ENCODE results near the gene TIMELESS.
"Not testable (repeated sequence)": the region's sequence is repeated elsewhere in the genome, so short reads cannot be mapped to it uniquely, and the experiment has no call there.

Gene TIMELESS

GRCh38 chr12:56468216-56469006 lies 19.2 kb upstream of the TIMELESS start, which contains the start of gene SPRYD4:
Gene SPRYD4, plus strand, starts transcription at chr12:56468578. Its CDS starts 14 bp downstream, at chr12:56468592.
- peak; percentile 94 for DNase-seq

DNA sequence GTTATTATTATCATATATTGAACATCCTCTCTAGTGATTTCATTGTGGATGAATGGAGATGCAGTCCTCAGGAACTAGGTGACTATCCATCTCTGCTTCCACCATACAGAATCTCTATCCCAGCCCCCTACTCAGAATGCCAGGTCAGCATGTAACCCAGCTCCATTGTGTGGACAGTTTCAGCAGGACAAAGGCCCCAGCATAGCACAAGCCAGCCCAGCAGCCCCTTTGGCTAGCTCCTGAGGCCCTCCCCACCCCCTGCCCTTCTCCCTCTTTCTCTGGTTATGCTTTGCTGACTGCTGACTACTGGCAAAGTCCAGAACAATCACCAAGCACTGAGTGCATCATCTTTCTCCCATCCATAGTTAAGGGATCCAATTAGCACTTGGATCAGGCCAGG lies 13.3 kb upstream of the TIMELESS start:
- no peak for DNase-seq

GRCh38 chr12:56461235-56462159 lies 12.3 kb upstream of the TIMELESS start:
- DNase-seq = no peak

- no peak for DNase-seq
Observed at GRCh38 chr12:56457817-56458216, 8.6 kb upstream of the TIMELESS start.

GRCh38 chr12:56454557-56454956 lies 5.3 kb upstream of the TIMELESS start, which contains the start of gene MIP:
Gene MIP, minus strand, starts transcription at chr12:56454657. Its CDS starts 44 bp downstream, at chr12:56454613.
- no peak for DNase-seq

DNA sequence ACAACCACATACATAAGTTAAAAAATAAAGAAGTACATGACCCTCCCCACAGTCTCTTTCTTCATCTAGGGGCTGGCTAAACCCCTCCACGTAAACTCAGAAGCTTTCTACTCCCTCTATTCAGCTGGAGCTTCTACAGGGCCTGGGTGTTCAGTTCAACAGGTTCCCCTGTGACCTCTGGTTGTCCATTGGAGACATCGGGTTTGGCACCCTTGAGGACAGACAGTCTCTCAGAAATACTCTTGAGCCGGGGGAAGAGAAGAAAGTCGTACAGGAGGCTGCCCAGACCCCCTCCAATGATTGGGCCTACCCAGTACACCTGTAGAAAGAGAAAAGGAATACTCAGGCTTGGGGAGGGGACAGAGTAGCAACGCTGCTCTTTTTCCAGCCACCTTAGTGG lies 1.9 kb upstream of the TIMELESS start:
- no peak for DNase-seq

- no peak for DNase-seq
Observed at GRCh38 chr12:56450241-56450640, 1.0 kb upstream of the TIMELESS start.

- no peak for DNase-seq
Observed at GRCh38 chr12:56449622-56449984, 377 bp upstream of the TIMELESS start.

GRCh38 chr12:56443208-56443607 lies 6.0 kb downstream of the TIMELESS start:
- DNase-seq = not testable (repeated sequence)

GRCh38 chr12:56437430-56438176 lies 11.6 kb downstream of the TIMELESS start:
- no peak for DNase-seq

DNA sequence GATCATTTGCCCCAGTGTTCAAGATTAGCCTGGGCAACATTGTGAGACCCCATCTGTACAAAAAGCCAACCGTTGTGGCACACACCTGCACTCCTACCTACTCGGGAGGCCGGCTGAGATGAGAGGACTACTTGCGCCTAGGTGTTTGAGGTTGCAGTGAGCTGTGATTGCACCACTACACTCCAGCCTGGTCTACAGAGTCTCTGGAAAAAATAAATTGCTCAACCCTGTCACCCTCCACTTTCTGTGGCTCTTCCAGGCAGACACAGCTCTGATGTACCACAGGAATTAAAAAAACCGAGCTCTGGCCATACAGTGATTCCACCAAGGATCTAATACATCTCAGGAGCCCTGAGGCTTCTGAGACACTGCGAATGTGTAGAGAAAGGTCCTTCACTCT lies 14.4 kb downstream of the TIMELESS start:
- no peak for DNase-seq

DNA sequence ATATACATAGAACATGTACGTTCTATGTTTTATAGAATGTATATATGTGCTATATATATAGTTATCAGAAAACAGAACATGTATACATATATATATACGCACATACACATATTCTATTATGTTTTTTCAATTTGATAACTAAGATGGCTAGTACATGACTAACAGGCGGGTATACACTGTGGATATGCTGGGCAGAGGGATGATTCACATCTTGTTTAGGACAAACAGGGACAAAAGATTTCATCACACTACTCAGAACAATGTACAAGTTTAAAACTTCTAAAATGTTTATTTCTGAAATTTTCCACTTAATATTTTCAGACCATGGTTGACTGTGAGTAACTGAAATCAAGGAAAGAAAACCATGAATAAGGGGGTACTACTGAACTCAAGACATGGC lies 17.4 kb downstream of the TIMELESS start:
- no peak for DNase-seq

DNA sequence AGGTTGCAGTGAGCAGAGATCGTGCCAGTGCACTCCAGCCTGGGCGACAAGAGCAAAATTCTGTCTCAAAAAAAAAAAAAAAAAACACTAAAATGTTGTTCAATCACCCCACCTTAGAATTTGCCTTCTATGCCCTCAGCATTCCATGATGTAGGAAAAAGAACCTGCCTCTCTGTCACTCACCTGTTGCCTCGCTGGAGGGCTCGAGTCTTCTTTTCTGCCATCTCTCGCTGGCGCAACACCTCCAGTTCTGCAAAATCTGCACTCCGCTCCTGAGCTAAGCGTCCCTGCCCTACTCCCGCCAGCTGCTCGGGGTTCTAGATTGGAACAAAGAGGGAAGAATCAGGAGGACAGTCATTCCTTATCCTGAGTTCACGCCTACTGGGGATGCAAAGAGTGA lies 17.9 kb downstream of the TIMELESS start:
- DNase-seq = no peak

GRCh38 chr12:56425940-56426438 lies 23.2 kb downstream of the TIMELESS start:
- DNase-seq = no peak

DNA sequence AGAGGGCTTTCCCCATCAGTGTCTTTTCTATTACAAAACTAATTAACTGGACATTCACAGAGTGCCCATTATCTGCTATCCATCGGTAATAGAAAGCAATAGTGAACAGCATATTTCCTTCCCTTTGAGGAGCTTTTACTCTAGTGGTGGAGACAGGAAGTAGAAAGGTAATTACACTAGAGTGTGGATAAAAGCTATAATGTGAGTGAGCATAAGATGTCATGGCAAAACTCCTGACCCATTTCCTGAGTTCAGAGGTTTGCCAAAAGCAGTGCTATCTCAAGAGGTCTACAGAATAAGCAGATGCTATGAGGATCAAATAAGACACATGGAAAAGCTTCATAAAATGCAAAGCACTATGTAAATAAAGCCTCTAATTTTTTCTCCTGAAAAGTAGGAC lies 24.0 kb downstream of the TIMELESS start:
- DNase-seq = no peak

DNA sequence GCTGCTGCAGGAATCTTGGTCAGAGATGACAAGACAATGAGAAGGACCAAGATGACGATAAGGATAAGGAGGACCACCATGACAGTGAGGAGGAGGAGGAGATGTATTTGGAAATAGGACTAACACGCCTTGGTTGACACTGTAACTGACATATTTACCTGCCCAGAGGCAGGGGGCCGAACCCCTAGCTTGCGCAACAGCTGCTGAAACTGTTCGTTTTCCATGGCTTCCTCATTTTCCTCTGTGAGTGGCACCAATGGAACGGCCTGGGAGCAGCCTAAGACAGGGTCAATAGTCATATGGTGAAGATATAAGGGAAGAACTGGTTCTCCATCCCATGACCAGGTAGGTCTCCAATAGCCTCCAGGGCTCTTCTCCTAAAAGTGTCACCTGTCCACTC lies 28.8 kb downstream of the TIMELESS start:
- DNase-seq = no peak

DNA sequence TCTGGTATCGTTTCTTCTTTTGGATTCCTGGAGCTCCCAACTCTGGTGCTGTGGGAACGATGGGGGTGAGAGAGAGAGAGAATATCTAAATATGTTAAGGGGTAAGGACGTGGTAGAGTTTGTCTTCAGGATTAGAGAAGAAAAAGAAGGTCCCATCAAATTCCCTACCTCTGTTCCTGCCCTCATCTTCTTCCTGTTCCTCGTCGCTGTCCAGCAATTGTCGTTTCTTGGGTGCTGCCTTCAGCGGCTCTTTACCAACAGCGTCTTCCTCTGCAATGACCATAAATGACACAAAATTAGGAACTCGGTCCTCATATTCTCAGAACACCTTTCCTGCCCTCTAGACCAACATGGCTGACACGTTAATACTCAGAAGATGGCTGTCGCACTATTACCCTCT lies 31.5 kb downstream of the TIMELESS start:
- DNase-seq = no peak

DNA sequence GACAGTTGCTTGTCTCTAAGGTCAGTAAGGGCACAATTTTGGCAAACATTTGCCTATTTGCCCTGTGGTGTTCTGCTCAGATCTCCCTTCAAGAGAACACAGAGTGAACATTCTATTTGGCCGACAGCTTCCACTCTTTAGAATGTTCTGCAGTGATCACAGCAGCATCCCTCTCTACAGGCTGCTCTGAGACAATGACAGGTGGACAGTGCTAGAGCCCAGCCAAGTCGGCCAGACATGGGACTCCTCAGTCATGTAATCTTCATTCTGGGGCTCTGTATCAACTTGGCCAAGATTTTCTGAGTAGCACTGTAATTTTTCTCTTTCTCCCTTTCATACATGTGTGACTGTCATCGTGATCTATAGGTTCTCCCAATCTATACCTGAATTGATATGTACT lies 34.8 kb downstream of the TIMELESS start:
- DNase-seq = no peak

GRCh38 chr12:56413392-56413791 lies 35.8 kb downstream of the TIMELESS start:
- no peak for DNase-seq

- DNase-seq = no peak
Observed at GRCh38 chr12:56411781-56412639, 37.2 kb downstream of the TIMELESS start.

DNA sequence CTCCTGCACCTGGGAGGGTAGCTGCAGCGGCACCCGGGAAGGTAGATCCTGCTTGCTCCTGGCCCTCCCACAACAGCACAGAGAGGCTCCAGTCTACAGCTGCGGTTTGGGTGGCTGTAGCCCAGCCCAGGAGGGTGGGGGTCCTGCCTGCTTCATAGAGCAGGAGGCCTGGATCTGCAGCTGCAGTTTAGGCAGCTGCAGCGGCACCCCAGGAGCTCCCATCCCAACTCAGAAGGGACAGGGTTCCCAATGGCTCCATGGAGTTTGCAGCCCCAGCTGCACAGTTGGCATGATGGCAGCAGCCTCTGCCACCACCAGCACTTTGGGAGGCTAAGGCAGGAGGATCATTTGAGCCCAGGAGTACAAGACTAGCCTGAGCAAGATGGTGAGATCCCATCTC lies 38.5 kb downstream of the TIMELESS start:
- DNase-seq = no peak
